Frontal cortex (tissue), 4 donors: ENCODE results near the gene TREH. TPM values are rescaled to one million over a fixed set of nuclear protein-coding genes. Genes with fewer than 3 reads are reported as not detected.
"Not testable (repeated sequence)": the region's sequence is repeated elsewhere in the genome, so short reads cannot be mapped to it uniquely, and the experiment has no call there.

ENCODE experiments used
- DNase-seq, 2 donors: peaks; one replicate each; pipeline ENCODE4 v3.0.0; 2012; ENCODE audit warnings: low spot score in 2 of 2
- FAIRE-seq: peaks from 2 replicates; lab custom pipeline; 2012; peaks lifted over from hg19 to GRCh38; lab: Jason Lieb, UNC
- total RNA-seq: library from RNA; depleted of rRNA; stranded (reverse); fragments of >200 nt; gene quantifications from one replicate; pipeline ENCODE4 v1.2.3, GENCODE V29; 2014
- donor health status: control.
- donor health status: control.
- donor health status: control.

Gene TREH
- total RNA-seq, 1 donor from 2014 or later, result not detected

GRCh38 chr11:118620529-118621070 is 58.9 kb downstream of the TREH start:
- no peak for FAIRE-seq
- no peak for DNase-seq

- DNase-seq, result no peak
- no peak for FAIRE-seq
Measured at GRCh38 chr11:118619444-118620197, 59.8 kb downstream of the TREH start.

- no peak for FAIRE-seq
- DNase-seq, result no peak
Measured at GRCh38 chr11:118618991-118619375, 60.5 kb downstream of the TREH start.

- FAIRE-seq (no peak), DNase-seq (no peak)
Measured at GRCh38 chr11:118618115-118618990, 61.1 kb downstream of the TREH start.

GRCh38 chr11:118615976-118616371 is 63.5 kb downstream of the TREH start:
- no peak for DNase-seq
- no peak for FAIRE-seq

- FAIRE-seq, result no peak
Measured at GRCh38 chr11:118615282-118615975, 64.0 kb downstream of the TREH start.

GRCh38 chr11:118614511-118614910 is 64.9 kb downstream of the TREH start:
- FAIRE-seq, result no peak

More at GRCh38 chr11:118615282-118615975, 64.0 kb downstream of the TREH start:
- no peak for DNase-seq

GRCh38 chr11:118612378-118612777 is 67.1 kb downstream of the TREH start:
- DNase-seq, result no peak
- FAIRE-seq, result no peak

More at GRCh38 chr11:118614511-118614910, 64.9 kb downstream of the TREH start:
- DNase-seq, result no peak

- FAIRE-seq, DNase-seq: not testable (repeated sequence)
Measured at GRCh38 chr11:118611433-118611795, 68.0 kb downstream of the TREH start.

GRCh38 chr11:118610773-118611432 is 68.5 kb downstream of the TREH start:
- FAIRE-seq, result no peak
- DNase-seq, result peak; percentile 53 to 56

- FAIRE-seq, result no peak
- DNase-seq, result peak in 1 of 2 donors; percentile 13
Measured at GRCh38 chr11:118610225-118610772, 69.2 kb downstream of the TREH start.

GRCh38 chr11:118609380-118610224 is 69.8 kb downstream of the TREH start:
- FAIRE-seq (no peak), DNase-seq (peak in 1 of 2 donors; percentile 65)

GRCh38 chr11:118608360-118609227 is 70.9 kb downstream of the TREH start:
- DNase-seq, result peak; percentile 48 to 74
- no peak for FAIRE-seq

GRCh38 chr11:118607401-118608359 is 71.8 kb downstream of the TREH start, which contains the start of gene PHLDB1:
Gene PHLDB1 (plus strand): TSS chr11:118607615. CDS start chr11:118613837, 6,222 bp downstream.
- no peak for FAIRE-seq
- DNase-seq, result peak; percentile 70 to 76
